IPS-NIHi11 (cell line): ENCODE results near the gene PPIL4.
"Not testable (repeated sequence)": the region's sequence is repeated elsewhere in the genome, so short reads cannot be mapped to it uniquely, and the experiment has no call there.

ENCODE experiments used
- DNase-seq: peaks from one replicate; pipeline ENCODE4 v3.0.0; 2012; ENCODE audit warnings: mixed read lengths, low spot score

Gene PPIL4

DNA sequence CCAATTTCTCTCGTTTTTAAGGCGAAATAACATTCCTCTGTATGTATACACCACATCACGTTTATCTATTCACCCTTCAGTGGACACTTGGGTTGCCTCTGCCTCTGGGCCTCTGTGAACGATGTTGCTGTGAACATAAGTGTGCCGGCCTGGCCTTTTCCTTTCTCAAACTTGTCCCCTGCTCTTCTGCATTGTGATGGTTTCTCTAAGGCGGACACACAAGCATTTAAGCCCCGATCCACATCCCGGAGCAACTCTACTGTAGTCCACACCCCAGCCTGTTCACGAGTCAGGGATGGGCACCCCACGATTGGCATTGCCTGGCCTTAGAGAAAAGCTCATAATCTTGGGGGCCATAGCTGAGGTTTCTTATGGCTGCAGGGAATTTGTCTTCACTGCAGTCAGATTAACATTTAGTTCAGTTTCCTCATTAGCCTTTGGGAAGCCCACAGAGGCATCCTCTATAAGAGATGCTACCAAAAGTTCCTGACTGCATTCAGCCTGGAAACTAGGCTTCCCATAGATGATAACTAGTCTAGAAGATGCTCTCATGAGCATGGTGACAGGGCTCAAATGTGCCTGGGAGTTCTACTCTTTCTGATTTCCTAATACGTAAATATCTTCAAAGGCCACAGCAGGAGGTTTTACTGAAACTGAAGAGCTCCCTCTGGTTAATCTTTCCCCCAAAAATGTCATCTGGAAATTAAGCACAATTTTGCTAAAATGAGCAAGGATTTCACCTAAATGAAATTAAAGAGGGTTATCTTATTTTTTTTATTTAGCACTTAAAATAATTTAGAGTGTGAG is 61.8 kb downstream of the PPIL4 start:
- DNase-seq = no peak

DNA sequence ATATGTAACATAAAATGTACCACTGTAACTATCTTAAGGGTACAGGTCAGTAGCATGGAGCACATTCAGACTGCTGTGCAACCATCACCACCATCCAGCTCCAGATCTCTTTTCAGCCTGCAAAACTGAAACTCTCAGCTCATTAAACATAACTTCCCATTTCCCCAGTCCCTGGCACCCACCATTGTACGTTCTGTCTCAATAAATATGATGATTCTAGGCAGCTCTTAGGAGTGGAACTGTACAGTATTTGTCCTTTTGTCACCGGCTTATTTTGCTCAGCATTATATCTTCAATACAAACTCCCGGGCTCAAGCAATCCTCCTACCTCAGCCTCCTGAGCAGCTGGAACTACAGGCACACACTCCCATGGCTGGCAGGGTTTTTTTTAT is 62.5 kb downstream of the PPIL4 start:
- no peak for DNase-seq

DNA sequence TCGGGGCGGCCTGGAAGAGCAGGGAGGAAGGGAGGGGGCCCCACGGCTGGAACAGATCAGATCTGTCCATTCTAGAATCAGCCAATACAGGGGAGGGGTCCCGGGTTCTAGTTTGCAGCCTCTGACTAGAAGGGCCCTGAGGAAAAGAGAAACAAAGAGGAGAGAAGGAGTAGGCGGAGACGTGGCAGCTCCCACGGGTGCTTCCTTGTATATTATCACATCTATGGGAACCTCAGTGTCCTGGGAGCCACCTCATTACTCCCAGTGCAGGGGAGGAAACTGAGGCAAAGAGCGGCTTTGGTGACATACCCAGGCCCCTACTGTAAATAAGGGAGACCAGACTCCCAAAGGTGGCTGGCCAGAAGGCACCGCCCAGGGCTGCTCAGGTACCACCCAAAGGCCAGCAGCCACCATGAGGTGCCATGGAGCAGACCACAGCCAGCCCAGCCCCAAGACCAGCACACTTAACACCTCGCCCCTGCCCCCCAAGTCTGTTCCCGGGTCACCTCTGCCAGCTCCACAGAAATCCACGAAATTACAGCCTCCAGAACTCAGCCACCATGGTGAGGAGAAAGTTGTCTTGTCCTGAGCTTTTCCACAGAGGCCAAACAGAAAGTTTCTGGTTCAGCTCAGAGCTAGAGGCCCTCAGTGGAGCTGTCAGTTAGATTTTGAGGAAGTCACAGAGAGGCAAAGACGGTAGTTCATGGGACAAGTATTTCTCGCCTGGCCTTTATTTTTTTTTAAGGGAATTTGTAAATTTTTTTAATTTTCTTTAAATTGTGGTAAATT is 63.1 kb downstream of the PPIL4 start:
- no peak for DNase-seq

DNA sequence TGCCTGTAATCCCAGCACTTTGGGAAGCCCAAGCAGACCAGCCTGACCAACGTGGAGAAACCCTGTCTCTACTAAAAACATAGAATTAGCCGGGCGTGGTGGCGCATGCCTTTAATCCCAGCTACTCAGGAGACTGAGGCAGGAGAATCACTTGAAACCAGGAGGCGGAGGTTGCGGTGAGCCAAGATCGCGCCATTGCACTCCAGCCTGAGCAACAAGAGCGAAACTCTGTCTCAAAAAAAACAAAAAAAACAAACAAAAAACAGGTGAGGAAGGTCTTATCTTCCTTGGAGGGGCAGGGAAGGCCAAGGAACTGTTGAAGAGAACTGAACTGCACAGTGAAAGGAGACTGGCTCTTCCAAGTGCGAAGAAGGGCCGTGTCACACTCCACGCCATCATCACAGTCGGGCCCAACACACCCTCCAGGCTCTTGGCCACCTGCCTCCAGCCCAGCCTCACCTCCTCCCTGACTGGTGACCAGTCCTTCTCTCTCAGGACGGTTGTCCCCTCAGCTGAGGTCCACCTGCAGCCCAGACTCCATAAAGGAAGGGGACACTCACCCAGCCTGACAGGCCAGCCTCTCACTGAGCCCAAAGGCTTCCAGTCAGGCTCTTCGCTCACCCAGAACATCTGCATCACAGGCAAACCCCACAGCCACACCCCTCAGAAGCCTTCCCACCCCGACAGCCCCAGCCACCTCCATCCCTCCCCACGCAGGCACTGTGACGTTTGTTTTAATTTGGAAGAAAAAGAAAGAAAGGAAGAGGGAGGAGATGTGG is 65.2 kb downstream of the PPIL4 start:
- DNase-seq = no peak

DNA sequence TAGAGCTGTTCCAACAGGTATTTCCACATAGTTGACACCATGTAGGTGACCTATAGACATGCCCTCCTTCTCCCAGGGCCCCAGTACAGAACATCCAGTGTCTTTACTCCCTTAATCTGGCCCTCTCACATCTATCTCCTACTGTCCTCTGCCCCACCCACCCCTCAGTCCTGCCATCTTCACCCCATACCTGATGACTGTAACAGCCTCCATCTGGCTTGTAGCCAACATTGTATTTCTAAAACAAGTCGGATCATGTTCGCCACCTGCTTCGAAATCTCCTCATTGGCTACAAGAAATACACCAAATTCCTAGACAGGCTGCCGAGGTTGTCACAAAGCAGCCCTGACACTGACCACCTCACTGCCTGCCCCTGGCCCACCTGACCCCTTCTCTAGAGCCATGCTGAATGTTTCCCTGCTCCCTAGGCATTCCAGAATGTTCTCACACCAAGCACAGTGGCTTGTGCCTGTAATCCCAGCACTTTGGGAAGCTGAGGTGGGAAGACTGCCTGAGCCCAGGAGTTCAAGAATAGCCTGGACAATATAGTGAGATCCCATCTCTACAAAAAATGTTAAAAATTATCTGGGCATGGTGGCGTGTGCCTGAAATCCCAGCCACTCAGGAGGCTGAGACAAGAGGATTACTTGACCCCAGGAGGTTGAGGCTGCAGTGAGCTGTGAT is 67.1 kb downstream of the PPIL4 start:
- no peak for DNase-seq

- DNase-seq = no peak
These were observed 68.3 kb downstream of the PPIL4 start for GRCh38 chr6:149477544-149477943.

- no peak for DNase-seq
These were observed 68.9 kb downstream of the PPIL4 start for GRCh38 chr6:149476789-149477455.

GRCh38 chr6:149474108-149474935 is 71.5 kb downstream of the PPIL4 start:
- peak; percentile 63 for DNase-seq

- no peak for DNase-seq
These were observed 72.5 kb downstream of the PPIL4 start for GRCh38 chr6:149473080-149474052.

- no peak for DNase-seq
These were observed 73.6 kb downstream of the PPIL4 start for GRCh38 chr6:149472241-149472640.

GRCh38 chr6:149471801-149472200 is 74.0 kb downstream of the PPIL4 start:
- no peak for DNase-seq

- DNase-seq = no peak
These were observed 74.9 kb downstream of the PPIL4 start for GRCh38 chr6:149470948-149471347.

DNA sequence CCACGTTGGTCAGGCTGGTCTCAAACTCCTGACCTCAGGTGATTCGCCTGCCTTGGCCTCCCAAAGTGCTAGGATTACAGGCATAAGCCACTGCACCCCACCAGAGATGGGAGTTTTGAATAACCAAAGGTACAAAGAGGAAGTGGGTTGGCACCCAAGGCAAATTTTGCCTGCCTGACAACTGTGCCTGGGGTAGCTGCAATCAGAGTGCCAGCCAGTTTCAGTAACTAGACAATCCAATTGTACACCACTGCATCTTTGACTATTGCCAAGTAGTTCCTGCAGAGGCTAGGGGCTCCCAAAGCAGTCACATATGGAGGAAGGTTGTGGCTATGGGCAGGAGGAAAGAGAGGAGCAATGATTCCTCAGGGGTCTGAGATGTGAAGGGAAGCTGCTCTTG is 77.7 kb downstream of the PPIL4 start:
- DNase-seq = no peak

GRCh38 chr6:149467265-149467664 is 78.6 kb downstream of the PPIL4 start:
- DNase-seq = no peak

DNA sequence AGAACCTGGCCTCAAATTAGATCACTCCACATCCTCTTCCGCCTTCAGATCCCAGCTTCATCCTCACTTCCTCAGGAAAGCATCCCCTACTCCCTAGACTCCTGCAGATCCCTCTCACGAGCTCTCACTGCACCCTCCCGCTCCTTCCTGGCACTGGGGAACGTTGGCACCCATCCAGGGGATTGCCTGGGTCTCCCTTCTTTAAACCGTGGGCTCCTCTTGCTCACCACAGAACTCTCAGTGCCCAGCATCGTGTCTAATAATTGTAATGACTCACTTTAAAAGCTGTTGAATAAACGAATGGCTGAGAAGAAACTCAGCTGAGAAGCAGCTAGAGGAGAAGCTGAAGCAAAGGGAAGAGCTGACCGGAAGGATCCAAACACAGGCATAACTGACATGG is 81.4 kb downstream of the PPIL4 start:
- DNase-seq = no peak

DNA sequence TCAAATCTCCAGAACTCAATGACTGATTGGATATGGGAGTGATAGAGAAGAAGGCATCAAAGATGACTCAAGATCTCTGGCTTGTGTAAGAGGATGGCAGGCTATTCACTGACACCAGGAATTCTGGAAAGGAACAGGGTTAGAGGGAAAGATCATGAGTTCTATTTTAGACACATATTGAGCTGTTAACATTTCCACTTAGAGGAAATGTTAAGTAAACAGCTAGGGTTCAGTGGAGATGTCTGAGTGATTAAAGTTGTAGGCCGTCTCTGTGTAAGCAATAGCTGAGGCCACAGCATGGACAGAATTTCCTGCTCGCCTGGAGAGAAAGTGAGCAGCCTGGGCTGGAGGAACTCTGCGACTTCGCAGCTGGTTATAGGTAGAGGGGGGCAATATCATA is 82.1 kb downstream of the PPIL4 start:
- no peak for DNase-seq

DNA sequence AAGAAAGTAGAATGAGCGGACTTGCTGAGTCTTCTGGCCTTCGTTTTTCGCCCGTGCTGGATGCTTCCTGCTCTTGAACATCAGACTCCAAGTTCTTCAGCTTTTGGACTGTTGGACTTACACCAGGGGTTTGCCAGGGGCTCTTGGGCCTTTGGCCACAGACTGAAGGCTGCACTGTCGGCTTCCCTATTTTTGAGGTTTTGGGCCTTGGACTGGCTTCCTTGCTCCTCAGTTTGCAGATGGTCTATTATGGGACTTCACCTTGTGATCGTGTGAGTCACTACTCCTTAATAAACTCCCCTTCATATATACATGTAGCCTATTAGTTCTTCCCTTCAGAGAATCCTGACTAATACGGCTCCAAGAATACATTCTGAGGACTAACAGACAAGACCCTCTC is 83.1 kb downstream of the PPIL4 start:
- not testable (repeated sequence) for DNase-seq

DNA sequence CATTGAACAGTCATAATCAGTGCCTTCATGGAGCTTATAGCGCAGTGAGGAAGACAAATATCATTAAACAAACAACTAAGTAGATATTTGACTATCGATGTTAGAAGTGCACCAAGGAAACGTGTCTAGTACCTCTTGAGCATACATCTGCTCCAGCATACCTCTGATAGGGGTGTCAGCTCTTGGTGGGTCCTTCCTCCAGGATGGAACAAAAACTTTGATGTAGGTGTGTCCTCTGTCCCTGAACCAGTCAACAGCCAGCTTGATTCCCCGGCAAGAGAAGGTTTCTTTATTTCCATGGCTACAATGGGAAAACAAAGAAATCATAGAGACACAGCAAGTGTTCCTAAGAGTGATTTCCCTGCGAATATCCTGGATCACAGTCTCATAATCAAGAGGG is 84.2 kb downstream of the PPIL4 start:
- no peak for DNase-seq

DNA sequence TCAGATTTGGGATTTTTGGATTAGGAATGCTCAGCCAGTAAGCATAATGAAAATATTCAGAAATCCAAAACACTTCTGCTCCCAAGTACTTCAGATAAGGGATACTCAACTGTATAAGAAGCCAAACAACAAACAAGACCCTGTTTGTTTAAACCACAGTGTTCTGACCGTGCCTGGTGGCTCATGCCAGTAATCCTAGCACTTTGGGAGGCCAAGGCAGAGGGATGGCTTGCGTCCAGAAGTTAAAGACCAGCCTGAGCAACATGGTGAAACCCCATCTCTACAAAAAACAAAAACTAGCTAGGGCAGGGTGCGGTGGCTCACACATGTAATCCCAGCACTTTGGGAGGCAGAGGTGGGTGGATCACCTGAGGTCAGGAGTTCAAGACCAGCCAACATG is 85.6 kb downstream of the PPIL4 start:
- DNase-seq = not testable (repeated sequence)
